PC-9 (cell line): Measurements from ENCODE around the gene NUP35.

Experiments used
- CTCF ChIP-seq: fragments of 200-600 bp; sonication (generic); conservative IDR thresholded peaks from 2 replicates; pipeline ENCODE4 v1.6.1; 2017; ENCODE audit warnings: mixed run types, antibody characterized with exemption, mild to moderate bottlenecking, moderate library complexity
- EZH2 ChIP-seq: fragments of 200-600 bp; sonication (generic); IDR thresholded peaks from 2 replicates; pipeline ENCODE4 v1.8.0; 2017; ENCODE audit warnings: antibody characterized with exemption, low read depth

GRCh38 chr2:183091318-183091953, 32.8 kb upstream of the NUP35 start:
- TF ChIP-seq CTCF (no peak), EZH2 (no peak)
